ENCODE data around the gene FRAS1. TPM values are rescaled to one million over a fixed set of nuclear protein-coding genes. Genes with fewer than 3 reads are reported as not detected.

Gene FRAS1
- total RNA-seq, 5 donors from 2014 or later (not counting 1 experiment from before 2014, with no cell fraction given), result 0.23 to 0.39 (median 0.32) TPM; not detected in 2

- Histone ChIP-seq H3K9me3 (no peaks in the 10 kb centered on the region), H3K4me3 (ENCODE audit: control insufficient read depth in 1 of 2, extremely low read depth in 1 of 2, low read length in 1 of 2) (no peak overlapping the region), H3K4me1 (ENCODE audit: control insufficient read depth in 1 of 2, extremely low read depth in 1 of 2, insufficient read depth in 2 of 2, low read length in 2 of 2) (no peaks in the 10 kb centered on the region), H3K27me3 (replicated peaks in 1 of 2; ENCODE audit: control insufficient read depth in 2 of 2, extremely low read depth in 1 of 2, insufficient read depth in 2 of 2, low read length in 1 of 2) (no peaks in the 10 kb centered on the region), H3K36me3 (ENCODE audit: control insufficient read depth in 2 of 2, extremely low read depth in 1 of 2, insufficient read depth in 1 of 2, low read length in 1 of 2) (no peaks in the 10 kb centered on the region), H3K27ac (ENCODE audit: low read length) (no peak overlapping the region)
- CTCF ChIA-PET, result no interaction called here
- peaks cover 3 to 6% (median 6%) of the 10 kb centered on the region in 3 donors for H3K9me3 Mint-ChIP-seq
- H3K36me3 Mint-ChIP-seq, result no peaks in the 10 kb centered on the region
- no peak overlapping the region for H3K27ac Mint-ChIP-seq
- no peak for DNase-seq
- H3K4me3 Mint-ChIP-seq, result no peak overlapping the region
- no peaks in the 10 kb centered on the region for H3K4me1 Mint-ChIP-seq
- H3K27me3 Mint-ChIP-seq, result peaks cover 9 to 32% of the 10 kb centered on the region in 2 donors
- 86% methylated on average over 1 of the region's 1 CpG for WGBS (ENCODE audit: insufficient coverage)
- ATAC-seq (replicated peaks in 1 of 4), result no peak
- POLR2A ChIA-PET, result no interaction called here
These were observed 80.4 kb downstream of the FRAS1 start for GRCh38 chr4:78137532-78137931.

- ChIA-PET POLR2A (no interaction called here), CTCF (no interaction called here)
- Mint-ChIP-seq H3K4me1 (no peaks in the 10 kb centered on the region), H3K27me3 (peaks cover 8 to 28% of the 10 kb centered on the region in 2 donors), H3K4me3 (no peak overlapping the region), H3K9me3 (peaks cover 4 to 6% (median 6%) of the 10 kb centered on the region in 3 donors), H3K36me3 (no peaks in the 10 kb centered on the region), H3K27ac (no peak overlapping the region)
- Histone ChIP-seq H3K27ac (ENCODE audit: low read length) (no peak overlapping the region), H3K4me1 (ENCODE audit: control insufficient read depth in 1 of 2, extremely low read depth in 1 of 2, insufficient read depth in 2 of 2, low read length in 2 of 2) (no peaks in the 10 kb centered on the region), H3K27me3 (replicated peaks in 1 of 2; ENCODE audit: control insufficient read depth in 2 of 2, extremely low read depth in 1 of 2, insufficient read depth in 2 of 2, low read length in 1 of 2) (no peaks in the 10 kb centered on the region), H3K9me3 (no peaks in the 10 kb centered on the region), H3K4me3 (ENCODE audit: control insufficient read depth in 1 of 2, extremely low read depth in 1 of 2, low read length in 1 of 2) (no peak overlapping the region), H3K36me3 (ENCODE audit: control insufficient read depth in 2 of 2, extremely low read depth in 1 of 2, insufficient read depth in 1 of 2, low read length in 1 of 2) (no peaks in the 10 kb centered on the region)
- no CpG with 5 or more reads among the region's 3 CpGs for WGBS (ENCODE audit: insufficient coverage)
- ATAC-seq (replicated peaks in 1 of 4) (no peak), DNase-seq (no peak)
These were observed 81.1 kb downstream of the FRAS1 start for GRCh38 chr4:78138252-78138651.

- no peak overlapping the region for H3K27ac ChIP-seq (ENCODE audit: low read length)
- no peaks in the 10 kb centered on the region for H3K4me1 Mint-ChIP-seq
- H3K4me1 ChIP-seq (ENCODE audit: control insufficient read depth in 1 of 2, extremely low read depth in 1 of 2, insufficient read depth in 2 of 2, low read length in 2 of 2), result no peaks in the 10 kb centered on the region
- DNase-seq (no peak), ATAC-seq (replicated peaks in 1 of 4) (no peak)
- H3K9me3 Mint-ChIP-seq, result peaks cover 4 to 6% (median 6%) of the 10 kb centered on the region in 3 donors
- H3K27me3 ChIP-seq (replicated peaks in 1 of 2; ENCODE audit: control insufficient read depth in 2 of 2, extremely low read depth in 1 of 2, insufficient read depth in 2 of 2, low read length in 1 of 2), result no peaks in the 10 kb centered on the region
- peaks cover 4 to 9% of the 10 kb centered on the region in 2 donors for H3K27me3 Mint-ChIP-seq
- no peak overlapping the region for H3K4me3 Mint-ChIP-seq
- H3K36me3 Mint-ChIP-seq, result no peaks in the 10 kb centered on the region
- H3K36me3 ChIP-seq (ENCODE audit: control insufficient read depth in 2 of 2, extremely low read depth in 1 of 2, insufficient read depth in 1 of 2, low read length in 1 of 2), result no peaks in the 10 kb centered on the region
- ChIA-PET CTCF (interaction anchor here in 1 of 2 donors (0.6 to 0.7 kb wide), 2 partner anchors 25 to 940 kb away, joined by 3 to 4 read pairs; no protein-coding TSS in a partner anchor), POLR2A (no interaction called here)
- no peak overlapping the region for H3K4me3 ChIP-seq (ENCODE audit: control insufficient read depth in 1 of 2, extremely low read depth in 1 of 2, low read length in 1 of 2)
- no peaks in the 10 kb centered on the region for H3K9me3 ChIP-seq
- no peak overlapping the region for H3K27ac Mint-ChIP-seq
- whole genome bisulfite sequencing (ENCODE audit: insufficient coverage), result no CpG with 5 or more reads among the region's 2 CpGs
These were observed 86.5 kb downstream of the FRAS1 start for GRCh38 chr4:78143634-78144033.

GRCh38 chr4:78145008-78145407 lies 87.9 kb downstream of the FRAS1 start:
- H3K27me3 Mint-ChIP-seq, result peaks cover 0 to 5% of the 10 kb centered on the region in 2 donors
- DNase-seq (no peak), ATAC-seq (replicated peaks in 1 of 4) (no peak)
- H3K27ac Mint-ChIP-seq, result no peak overlapping the region
- Histone ChIP-seq H3K4me3 (ENCODE audit: control insufficient read depth in 1 of 2, extremely low read depth in 1 of 2, low read length in 1 of 2) (no peak overlapping the region), H3K27me3 (replicated peaks in 1 of 2; ENCODE audit: control insufficient read depth in 2 of 2, extremely low read depth in 1 of 2, insufficient read depth in 2 of 2, low read length in 1 of 2) (no peaks in the 10 kb centered on the region), H3K9me3 (no peaks in the 10 kb centered on the region), H3K36me3 (ENCODE audit: control insufficient read depth in 2 of 2, extremely low read depth in 1 of 2, insufficient read depth in 1 of 2, low read length in 1 of 2) (no peaks in the 10 kb centered on the region), H3K27ac (ENCODE audit: low read length) (no peak overlapping the region), H3K4me1 (ENCODE audit: control insufficient read depth in 1 of 2, extremely low read depth in 1 of 2, insufficient read depth in 2 of 2, low read length in 2 of 2) (no peaks in the 10 kb centered on the region)
- POLR2A ChIA-PET, result no interaction called here
- CTCF ChIA-PET, result no interaction called here
- no peak overlapping the region for H3K4me3 Mint-ChIP-seq
- no peaks in the 10 kb centered on the region for H3K36me3 Mint-ChIP-seq
- H3K9me3 Mint-ChIP-seq, result peaks cover 4 to 6% (median 6%) of the 10 kb centered on the region in 3 donors
- no CpG with 5 or more reads among the region's 4 CpGs for WGBS (ENCODE audit: insufficient coverage)
- H3K4me1 Mint-ChIP-seq, result no peaks in the 10 kb centered on the region

GRCh38 chr4:78145622-78146021 lies 88.5 kb downstream of the FRAS1 start:
- Mint-ChIP-seq H3K9me3 (peaks cover 4 to 6% (median 6%) of the 10 kb centered on the region in 3 donors), H3K4me1 (no peaks in the 10 kb centered on the region), H3K27ac (no peak overlapping the region), H3K4me3 (no peak overlapping the region), H3K27me3 (peaks cover 0 to 5% of the 10 kb centered on the region in 2 donors), H3K36me3 (no peaks in the 10 kb centered on the region)
- DNase-seq (no peak), ATAC-seq (replicated peaks in 1 of 4) (no peak)
- H3K27ac ChIP-seq (ENCODE audit: low read length), result no peak overlapping the region
- H3K9me3 ChIP-seq, result no peaks in the 10 kb centered on the region
- ChIA-PET POLR2A (no interaction called here), CTCF (no interaction called here)
- H3K27me3 ChIP-seq (replicated peaks in 1 of 2; ENCODE audit: control insufficient read depth in 2 of 2, extremely low read depth in 1 of 2, insufficient read depth in 2 of 2, low read length in 1 of 2), result no peaks in the 10 kb centered on the region
- 64% methylated on average over 4 of the region's 10 CpGs for WGBS (ENCODE audit: insufficient coverage)
- H3K36me3 ChIP-seq (ENCODE audit: control insufficient read depth in 2 of 2, extremely low read depth in 1 of 2, insufficient read depth in 1 of 2, low read length in 1 of 2), result no peaks in the 10 kb centered on the region
- no peak overlapping the region for H3K4me3 ChIP-seq (ENCODE audit: control insufficient read depth in 1 of 2, extremely low read depth in 1 of 2, low read length in 1 of 2)
- H3K4me1 ChIP-seq (ENCODE audit: control insufficient read depth in 1 of 2, extremely low read depth in 1 of 2, insufficient read depth in 2 of 2, low read length in 2 of 2), result no peaks in the 10 kb centered on the region

- 74% methylated on average over 4 of the region's 7 CpGs for WGBS (ENCODE audit: insufficient coverage)
- ATAC-seq (replicated peaks in 1 of 4) (no peak), DNase-seq (no peak)
- no peaks in the 10 kb centered on the region for H3K4me1 ChIP-seq (ENCODE audit: control insufficient read depth in 1 of 2, extremely low read depth in 1 of 2, insufficient read depth in 2 of 2, low read length in 2 of 2)
- no peaks in the 10 kb centered on the region for H3K9me3 ChIP-seq
- no peaks in the 10 kb centered on the region for H3K36me3 Mint-ChIP-seq
- ChIA-PET CTCF (no interaction called here), POLR2A (no interaction called here)
- H3K4me3 Mint-ChIP-seq, result no peak overlapping the region
- no peaks in the 10 kb centered on the region for H3K9me3 Mint-ChIP-seq
- no peak overlapping the region for H3K4me3 ChIP-seq (ENCODE audit: control insufficient read depth in 1 of 2, extremely low read depth in 1 of 2, low read length in 1 of 2)
- H3K27me3 Mint-ChIP-seq, result peaks cover 4% of the 10 kb centered on the region in 2 donors
- no peaks in the 10 kb centered on the region for H3K27me3 ChIP-seq (replicated peaks in 1 of 2; ENCODE audit: control insufficient read depth in 2 of 2, extremely low read depth in 1 of 2, insufficient read depth in 2 of 2, low read length in 1 of 2)
- H3K27ac ChIP-seq (ENCODE audit: low read length), result no peak overlapping the region
- no peaks in the 10 kb centered on the region for H3K36me3 ChIP-seq (ENCODE audit: control insufficient read depth in 2 of 2, extremely low read depth in 1 of 2, insufficient read depth in 1 of 2, low read length in 1 of 2)
- no peaks in the 10 kb centered on the region for H3K4me1 Mint-ChIP-seq
- no peak overlapping the region for H3K27ac Mint-ChIP-seq
These were observed 92.8 kb downstream of the FRAS1 start for GRCh38 chr4:78149751-78150542.

All from T-cell (primary cell).